ENCODE measurements around the gene CCS.
"Not testable (repeated sequence)": the region's sequence is repeated elsewhere in the genome, so short reads cannot be mapped to it uniquely, and the experiment has no call there.

CCS gene

GRCh38 chr11:66595245-66595904, 2.4 kb downstream of the CCS start:
- no peak for DNase-seq

- DNase-seq, result no peak
Observed at GRCh38 chr11:66598993-66599392, 6.0 kb downstream of the CCS start.

GRCh38 chr11:66600219-66600618, 7.2 kb downstream of the CCS start:
- DNase-seq, result no peak

- no peak for DNase-seq
Observed at GRCh38 chr11:66600631-66601233, 7.7 kb downstream of the CCS start.

- no peak for DNase-seq
Observed at GRCh38 chr11:66603072-66603471, 10.1 kb downstream of the CCS start.

- no peak for DNase-seq
Observed at GRCh38 chr11:66604155-66604554, 11.2 kb downstream of the CCS start.

- not testable (repeated sequence) for DNase-seq
Observed at GRCh38 chr11:66606608-66607007, 13.6 kb downstream of the CCS start.

GRCh38 chr11:66607126-66607834, 14.3 kb downstream of the CCS start:
- no peak for DNase-seq

GRCh38 chr11:66609721-66610617, 17.0 kb downstream of the CCS start:
- no peak for DNase-seq

- no peak for DNase-seq
Observed at GRCh38 chr11:66612458-66612857, 19.5 kb downstream of the CCS start.

GRCh38 chr11:66614073-66614472, 21.1 kb downstream of the CCS start:
- no peak for DNase-seq

- peak; percentile 94 to 95 for DNase-seq
Observed at GRCh38 chr11:66616379-66617154, 23.6 kb downstream of the CCS start, which contains the start of gene RBM14. Gene RBM14, plus strand, starts transcription at chr11:66616630. Its CDS starts 91 bp downstream, at chr11:66616721.

GRCh38 chr11:66617155-66617834, 24.3 kb downstream of the CCS start:
- DNase-seq, result no peak

- DNase-seq, result no peak
Observed at GRCh38 chr11:66619080-66619554, 26.1 kb downstream of the CCS start.

GRCh38 chr11:66624450-66624849, 31.5 kb downstream of the CCS start:
- no peak for DNase-seq

GRCh38 chr11:66625041-66625751, 32.2 kb downstream of the CCS start:
- DNase-seq, result no peak

- no peak for DNase-seq
Observed at GRCh38 chr11:66625752-66626149, 32.8 kb downstream of the CCS start.

GRCh38 chr11:66626382-66626781, 33.4 kb downstream of the CCS start:
- DNase-seq, result no peak

GRCh38 chr11:66626926-66627325, 33.9 kb downstream of the CCS start:
- DNase-seq, result no peak

GRCh38 chr11:66628061-66628603, 35.1 kb downstream of the CCS start:
- DNase-seq, result no peak
